Measurements from ENCODE around the gene ZFP64. TPM values are rescaled to one million over a fixed set of nuclear protein-coding genes. Genes with fewer than 3 reads are reported as not detected.

ZFP64 gene
- total and polyA plus RNA-seq, 2 of the 4 experiments (the other 2 are of a cell fraction): 14.3 to 17.1 TPM

DNA sequence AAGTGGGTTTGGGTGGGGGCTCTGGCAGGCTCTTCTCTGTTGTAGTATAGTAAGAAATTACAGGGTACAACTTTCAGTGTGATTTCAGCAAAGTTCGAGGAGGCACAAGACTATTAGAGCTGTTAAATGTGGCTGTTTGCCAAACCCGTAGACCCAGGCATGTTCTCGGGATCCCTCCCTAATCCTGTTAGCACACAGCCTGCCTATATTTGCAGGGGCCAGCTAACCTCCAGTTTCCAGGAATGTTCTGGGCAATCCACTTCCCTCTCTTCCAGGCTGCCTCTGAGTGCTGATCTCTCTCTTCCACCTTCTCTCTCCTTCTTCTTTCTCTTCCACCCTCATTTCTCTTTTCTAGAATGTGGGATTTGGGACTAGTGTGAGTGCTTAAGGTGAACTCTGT, 34.8 kb upstream of the ZFP64 start:
- CTCF ChIA-PET: interaction anchor here (1.1 kb wide), 1 partner anchor 30 kb away, joined by 3 read pairs; no protein-coding TSS in a partner anchor
- Histone ChIP-seq H4K91ac (ENCODE audit: insufficient read depth, low read depth, low read length) (no peak overlapping the region), H3K9me1 (ENCODE audit: insufficient read depth, low read length) (no peaks in the 10 kb centered on the region)

More for the DNA sequence above, 34.8 kb upstream of the ZFP64 start:
- no peaks in the 10 kb centered on the region for H3K4me1 ChIP-seq (ENCODE audit: control insufficient read depth, insufficient read depth, low read length)
- no peak overlapping the region for H3K4me2 ChIP-seq (ENCODE audit: low read depth, low read length)
- H4K20me1 ChIP-seq (ENCODE audit: insufficient read depth, low read length): no peaks in the 10 kb centered on the region
- no peak overlapping the region for H2BK120ac ChIP-seq (ENCODE audit: low read depth, low read length)
- no peaks in the 10 kb centered on the region for H3K79me1 ChIP-seq (ENCODE audit: low read depth in 1 of 2, low read length in 2 of 2)
- no TSS peak for BruUV-seq (replicated peaks)
- H2AK5ac ChIP-seq (ENCODE audit: low read depth, low read length): no peak overlapping the region
- H4K5ac ChIP-seq (ENCODE audit: low read depth, low read length): no peak overlapping the region
- no peak overlapping the region for H2BK5ac ChIP-seq (ENCODE audit: low read depth, low read length, poor library complexity, severe bottlenecking)
- POLR2A ChIA-PET (ENCODE audit: unreplicated experiment): no interaction called here
- no peak overlapping the region for H4K8ac ChIP-seq (ENCODE audit: low read depth in 2 of 2, low read length in 2 of 2)
- H3K27me3 ChIP-seq (ENCODE audit: control insufficient read depth, insufficient read depth, low read length): peaks cover 3% of the 10 kb centered on the region; the same call in 1 of the 2 replicates
- dilution Hi-C loops (cut with HindIII; ENCODE audit: low sequenced_read_pairs, unreplicated experiment) (no loop called here), in situ Hi-C loops (cut with MboI; ENCODE audit: low sequenced_read_pairs) (loop anchor here (25.0 kb wide), 1 partner anchor 1761 kb away; no protein-coding TSS in a partner anchor), intact Hi-C loops (cut with micrococcal nuclease) (no loop called here)
- H3K36me3 ChIP-seq (ENCODE audit: control insufficient read depth, insufficient read depth, low read length): no peaks in the 10 kb centered on the region
- TF ChIP-seq, protein P1, sequence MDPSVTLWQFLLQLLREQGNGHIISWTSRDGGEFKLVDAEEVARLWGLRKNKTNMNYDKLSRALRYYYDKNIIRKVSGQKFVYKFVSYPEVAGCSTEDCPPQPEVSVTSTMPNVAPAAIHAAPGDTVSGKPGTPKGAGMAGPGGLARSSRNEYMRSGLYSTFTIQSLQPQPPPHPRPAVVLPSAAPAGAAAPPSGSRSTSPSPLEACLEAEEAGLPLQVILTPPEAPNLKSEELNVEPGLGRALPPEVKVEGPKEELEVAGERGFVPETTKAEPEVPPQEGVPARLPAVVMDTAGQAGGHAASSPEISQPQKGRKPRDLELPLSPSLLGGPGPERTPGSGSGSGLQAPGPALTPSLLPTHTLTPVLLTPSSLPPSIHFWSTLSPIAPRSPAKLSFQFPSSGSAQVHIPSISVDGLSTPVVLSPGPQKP (IDR thresholded peaks at IDR 0.05; ENCODE audit: borderline replicate concordance, low read depth, low read length): no peak
- TF ChIP-seq MAFK (IDR thresholded peaks at IDR 0.05; ENCODE audit: low read depth, low read length) (no peak), MAZ (IDR thresholded peaks at IDR 0.05; ENCODE audit: borderline replicate concordance, low read depth, low read length) (no peak), BHLHE40 (IDR thresholded peaks at IDR 0.05; ENCODE audit: low read depth, low read length) (no peak), RAD21 (IDR thresholded peaks at IDR 0.05; ENCODE audit: low read length) (no peak), POLR2A (IDR thresholded peaks at IDR 0.05; ENCODE audit: low read depth, low read length) (no peak), SMC3 (IDR thresholded peaks at IDR 0.05; ENCODE audit: low read depth, low read length) (no peak), RFX5 (IDR thresholded peaks at IDR 0.05; ENCODE audit: low read depth, low read length) (no peak), FOS (IDR thresholded peaks at IDR 0.05; ENCODE audit: low read depth, low read length) (no peak), NFE2L2 (IDR thresholded peaks at IDR 0.05; ENCODE audit: low read depth, low read length) (no peak), CHD1 (IDR thresholded peaks at IDR 0.05; ENCODE audit: low read depth, low read length) (no peak), RCOR1 (IDR thresholded peaks at IDR 0.05; ENCODE audit: insufficient replicate concordance, low read length) (no peak)
- TF ChIP-seq, protein P2, sequence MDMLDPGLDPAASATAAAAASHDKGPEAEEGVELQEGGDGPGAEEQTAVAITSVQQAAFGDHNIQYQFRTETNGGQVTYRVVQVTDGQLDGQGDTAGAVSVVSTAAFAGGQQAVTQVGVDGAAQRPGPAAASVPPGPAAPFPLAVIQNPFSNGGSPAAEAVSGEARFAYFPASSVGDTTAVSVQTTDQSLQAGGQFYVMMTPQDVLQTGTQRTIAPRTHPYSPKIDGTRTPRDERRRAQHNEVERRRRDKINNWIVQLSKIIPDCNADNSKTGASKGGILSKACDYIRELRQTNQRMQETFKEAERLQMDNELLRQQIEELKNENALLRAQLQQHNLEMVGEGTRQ (IDR thresholded peaks at IDR 0.05; ENCODE audit: low read depth, low read length): no peak
- TF ChIP-seq, protein P3, sequence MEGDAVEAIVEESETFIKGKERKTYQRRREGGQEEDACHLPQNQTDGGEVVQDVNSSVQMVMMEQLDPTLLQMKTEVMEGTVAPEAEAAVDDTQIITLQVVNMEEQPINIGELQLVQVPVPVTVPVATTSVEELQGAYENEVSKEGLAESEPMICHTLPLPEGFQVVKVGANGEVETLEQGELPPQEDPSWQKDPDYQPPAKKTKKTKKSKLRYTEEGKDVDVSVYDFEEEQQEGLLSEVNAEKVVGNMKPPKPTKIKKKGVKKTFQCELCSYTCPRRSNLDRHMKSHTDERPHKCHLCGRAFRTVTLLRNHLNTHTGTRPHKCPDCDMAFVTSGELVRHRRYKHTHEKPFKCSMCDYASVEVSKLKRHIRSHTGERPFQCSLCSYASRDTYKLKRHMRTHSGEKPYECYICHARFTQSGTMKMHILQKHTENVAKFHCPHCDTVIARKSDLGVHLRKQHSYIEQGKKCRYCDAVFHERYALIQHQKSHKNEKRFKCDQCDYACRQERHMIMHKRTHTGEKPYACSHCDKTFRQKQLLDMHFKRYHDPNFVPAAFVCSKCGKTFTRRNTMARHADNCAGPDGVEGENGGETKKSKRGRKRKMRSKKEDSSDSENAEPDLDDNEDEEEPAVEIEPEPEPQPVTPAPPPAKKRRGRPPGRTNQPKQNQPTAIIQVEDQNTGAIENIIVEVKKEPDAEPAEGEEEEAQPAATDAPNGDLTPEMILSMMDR (conservative IDR thresholded peaks at IDR 0.05; ENCODE audit: low read depth, low read length): no peak
- DNase-seq: no peak
- H2BK20ac ChIP-seq (ENCODE audit: low read depth, low read length): no peak overlapping the region
- no peak overlapping the region for H3K27ac ChIP-seq (ENCODE audit: insufficient read depth, low read length)
- no peak overlapping the region for H3K14ac ChIP-seq (replicated peaks; ENCODE audit: low read depth, low read length)
- ATAC-seq (ENCODE audit: low read depth): no peak
- no peak overlapping the region for H3K18ac ChIP-seq (ENCODE audit: low read depth, low read length)
- no peaks in the 10 kb centered on the region for H3K9me3 ChIP-seq (ENCODE audit: control insufficient read depth, insufficient read depth, low read length)
- no peak overlapping the region for H3K4me3 ChIP-seq (ENCODE audit: insufficient read depth, low read depth, low read length)
- no peak overlapping the region for H2AFZ ChIP-seq (replicated peaks; ENCODE audit: low read length, poor library complexity)
- H3K9ac ChIP-seq (ENCODE audit: low read depth, low read length): no peak overlapping the region
- no peak overlapping the region for H2AK9ac ChIP-seq (replicated peaks; ENCODE audit: low read depth, low read length, poor library complexity)
- H3K4ac ChIP-seq (ENCODE audit: low read depth, low read length): no peak overlapping the region
- H3K56ac ChIP-seq (ENCODE audit: extremely low read depth, insufficient read depth, low read length): no peak overlapping the region
- WGBS, 2 experiments (ENCODE audit: extremely low coverage in 2 of 2, insufficient read length in 1 of 2): 0% methylated on average over 3 of the region's 3 CpGs; no CpG with 5 or more reads in 1 of the 2 experiments
- H3K23ac ChIP-seq (ENCODE audit: low read depth, low read length): no peak overlapping the region
- no peak overlapping the region for H2BK15ac ChIP-seq (ENCODE audit: low read depth, low read length)

All from IMR-90 (cell line).